Stromal cell of bone marrow (primary cell): Measurements from ENCODE around the gene COLGALT1.
A peak's percentile ranks its signal among the peaks of the same experiment; 100 is the strongest.
"Not testable (repeated sequence)": the region's sequence is repeated elsewhere in the genome, so short reads cannot be mapped to it uniquely, and the experiment has no call there.

Experiments
- DNase-seq: peaks from one replicate; pipeline ENCODE4 v3.0.0-alpha.2; 2012; ENCODE audit warnings: low read depth

The COLGALT1 gene

GRCh38 chr19:17560205-17560595 is 4.8 kb downstream of the COLGALT1 start:
- DNase-seq = peak; percentile 64

- DNase-seq = no peak
These were observed 6.6 kb downstream of the COLGALT1 start for GRCh38 chr19:17562097-17562496.

GRCh38 chr19:17562561-17562960 is 7.1 kb downstream of the COLGALT1 start:
- no peak for DNase-seq

GRCh38 chr19:17564781-17565180 is 9.3 kb downstream of the COLGALT1 start:
- no peak for DNase-seq

- DNase-seq = no peak
These were observed 10.2 kb downstream of the COLGALT1 start for GRCh38 chr19:17565611-17566010.

GRCh38 chr19:17567940-17568339 is 12.5 kb downstream of the COLGALT1 start:
- no peak for DNase-seq

- not testable (repeated sequence) for DNase-seq
These were observed 14.8 kb downstream of the COLGALT1 start for GRCh38 chr19:17570291-17570690.

GRCh38 chr19:17570791-17571190 is 15.3 kb downstream of the COLGALT1 start:
- DNase-seq = no peak

GRCh38 chr19:17572638-17573037 is 17.2 kb downstream of the COLGALT1 start:
- DNase-seq = no peak

- no peak for DNase-seq
These were observed 20.7 kb downstream of the COLGALT1 start for GRCh38 chr19:17575871-17576757.

GRCh38 chr19:17576758-17577456 is 21.5 kb downstream of the COLGALT1 start:
- no peak for DNase-seq

- no peak for DNase-seq
These were observed 22.1 kb downstream of the COLGALT1 start for GRCh38 chr19:17577457-17578097.

GRCh38 chr19:17579661-17580244 is 24.3 kb downstream of the COLGALT1 start:
- DNase-seq = no peak

- no peak for DNase-seq
These were observed 25.2 kb downstream of the COLGALT1 start for GRCh38 chr19:17580470-17581144.

- no peak for DNase-seq
These were observed 25.9 kb downstream of the COLGALT1 start for GRCh38 chr19:17581211-17581874.

- DNase-seq = no peak
These were observed 27.2 kb downstream of the COLGALT1 start for GRCh38 chr19:17582613-17583012.

- DNase-seq = no peak
These were observed 28.7 kb downstream of the COLGALT1 start for GRCh38 chr19:17584132-17584531.

GRCh38 chr19:17585395-17585794 is 29.9 kb downstream of the COLGALT1 start:
- not testable (repeated sequence) for DNase-seq

- no peak for DNase-seq
These were observed 35.4 kb downstream of the COLGALT1 start for GRCh38 chr19:17590866-17591265.

GRCh38 chr19:17594296-17594695 is 38.8 kb downstream of the COLGALT1 start:
- DNase-seq = not testable (repeated sequence)

- DNase-seq = not testable (repeated sequence)
These were observed 42.6 kb downstream of the COLGALT1 start for GRCh38 chr19:17598063-17598462.
